HG03457 (cell line): Measurements from ENCODE around the gene STAT5A.
"Not testable (repeated sequence)": the region's sequence is repeated elsewhere in the genome, so short reads cannot be mapped to it uniquely, and the experiment has no call there.

Experiments used
- ATAC-seq: cut with Tn5 transposase; IDR thresholded peaks from one replicate; pipeline ENCODE4 v1.9.1; 2021; ENCODE audit warnings: moderate number of reproducible peaks; ENCODE audit not compliant: unreplicated experiment

The STAT5A gene

GRCh38 chr17:42287977-42288802, at the start of gene STAT5A:
STAT5A (plus strand) TSS chr17:42288498; CDS start chr17:42289412, 914 bp downstream.
- ATAC-seq = no peak

- not testable (repeated sequence) for ATAC-seq
These were observed 48.7 kb upstream of the STAT5A start for GRCh38 chr17:42239576-42239975.

- ATAC-seq = no peak
These were observed 48.1 kb upstream of the STAT5A start for GRCh38 chr17:42240201-42240600.

- not testable (repeated sequence) for ATAC-seq
These were observed 47.4 kb upstream of the STAT5A start for GRCh38 chr17:42240863-42241262.

GRCh38 chr17:42241871-42242270, 46.4 kb upstream of the STAT5A start:
- no peak for ATAC-seq

GRCh38 chr17:42243493-42243982, 44.8 kb upstream of the STAT5A start:
- ATAC-seq = no peak

GRCh38 chr17:42244116-42244515, 44.2 kb upstream of the STAT5A start:
- not testable (repeated sequence) for ATAC-seq

GRCh38 chr17:42245183-42245582, 43.1 kb upstream of the STAT5A start:
- not testable (repeated sequence) for ATAC-seq

GRCh38 chr17:42246515-42246914, 41.8 kb upstream of the STAT5A start:
- no peak for ATAC-seq

- no peak for ATAC-seq
These were observed 40.6 kb upstream of the STAT5A start for GRCh38 chr17:42247734-42248133.

GRCh38 chr17:42248351-42249179, 39.7 kb upstream of the STAT5A start:
- peak; percentile 63 for ATAC-seq

- ATAC-seq = no peak
These were observed 38.4 kb upstream of the STAT5A start for GRCh38 chr17:42249681-42250446.

GRCh38 chr17:42251115-42251514, 37.2 kb upstream of the STAT5A start:
- no peak for ATAC-seq

GRCh38 chr17:42252597-42253550, 35.4 kb upstream of the STAT5A start:
- ATAC-seq = no peak

- no peak for ATAC-seq
These were observed 34.7 kb upstream of the STAT5A start for GRCh38 chr17:42253578-42253977.

- no peak for ATAC-seq
These were observed 32.9 kb upstream of the STAT5A start for GRCh38 chr17:42255445-42255844.

GRCh38 chr17:42260318-42260717, 28.0 kb upstream of the STAT5A start:
- ATAC-seq = no peak

GRCh38 chr17:42264366-42264765, 23.9 kb upstream of the STAT5A start:
- not testable (repeated sequence) for ATAC-seq

- no peak for ATAC-seq
These were observed 21.8 kb upstream of the STAT5A start for GRCh38 chr17:42266462-42266861.
